ENCODE results near the gene TMIE.
"Not testable (repeated sequence)": the region's sequence is repeated elsewhere in the genome, so short reads cannot be mapped to it uniquely, and the experiment has no call there.

The TMIE gene

DNA sequence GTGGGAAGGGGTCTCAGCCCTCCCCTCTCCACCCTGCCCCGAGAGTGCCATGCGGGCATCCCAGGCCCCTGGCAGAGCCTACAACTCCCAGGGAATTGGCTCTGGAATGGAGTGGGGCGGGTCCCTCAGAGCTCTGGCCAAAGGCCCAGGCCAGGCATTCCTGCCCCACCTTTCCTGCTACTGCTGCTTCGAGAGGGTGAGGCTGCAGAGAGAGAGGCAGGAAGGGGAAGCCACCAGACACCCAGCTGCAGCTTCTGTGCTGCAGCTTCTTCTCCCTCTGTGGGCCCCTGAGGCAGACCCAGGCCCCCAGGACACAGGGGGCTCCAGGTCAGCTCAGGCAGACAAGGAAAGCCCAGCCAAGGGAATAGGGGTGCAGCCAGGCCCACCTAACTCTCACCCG, 10.4 kb upstream of the TMIE start:
- DNase-seq: no peak

DNA sequence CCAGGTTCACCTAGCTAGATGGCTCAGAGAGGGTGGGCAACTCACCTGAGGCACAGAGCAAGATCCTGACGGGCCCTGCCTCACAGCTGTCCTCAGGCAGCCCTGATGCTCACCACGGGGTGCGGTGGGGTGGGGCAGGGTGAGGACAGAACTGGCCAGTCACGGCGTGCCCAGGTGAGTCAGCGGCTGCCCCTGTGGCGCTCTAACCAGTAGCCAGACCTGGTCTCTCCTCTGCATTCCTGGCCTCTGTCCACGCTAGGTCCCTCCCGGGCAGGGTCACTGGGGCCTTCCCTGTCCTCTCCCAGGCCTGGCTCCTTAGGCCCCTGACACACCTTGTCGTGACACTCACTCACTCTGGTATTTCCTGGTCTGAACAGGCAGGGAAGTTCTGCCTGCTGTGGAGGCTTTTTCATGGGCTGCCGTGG, 8.6 kb upstream of the TMIE start:
- DNase-seq: no peak

DNA sequence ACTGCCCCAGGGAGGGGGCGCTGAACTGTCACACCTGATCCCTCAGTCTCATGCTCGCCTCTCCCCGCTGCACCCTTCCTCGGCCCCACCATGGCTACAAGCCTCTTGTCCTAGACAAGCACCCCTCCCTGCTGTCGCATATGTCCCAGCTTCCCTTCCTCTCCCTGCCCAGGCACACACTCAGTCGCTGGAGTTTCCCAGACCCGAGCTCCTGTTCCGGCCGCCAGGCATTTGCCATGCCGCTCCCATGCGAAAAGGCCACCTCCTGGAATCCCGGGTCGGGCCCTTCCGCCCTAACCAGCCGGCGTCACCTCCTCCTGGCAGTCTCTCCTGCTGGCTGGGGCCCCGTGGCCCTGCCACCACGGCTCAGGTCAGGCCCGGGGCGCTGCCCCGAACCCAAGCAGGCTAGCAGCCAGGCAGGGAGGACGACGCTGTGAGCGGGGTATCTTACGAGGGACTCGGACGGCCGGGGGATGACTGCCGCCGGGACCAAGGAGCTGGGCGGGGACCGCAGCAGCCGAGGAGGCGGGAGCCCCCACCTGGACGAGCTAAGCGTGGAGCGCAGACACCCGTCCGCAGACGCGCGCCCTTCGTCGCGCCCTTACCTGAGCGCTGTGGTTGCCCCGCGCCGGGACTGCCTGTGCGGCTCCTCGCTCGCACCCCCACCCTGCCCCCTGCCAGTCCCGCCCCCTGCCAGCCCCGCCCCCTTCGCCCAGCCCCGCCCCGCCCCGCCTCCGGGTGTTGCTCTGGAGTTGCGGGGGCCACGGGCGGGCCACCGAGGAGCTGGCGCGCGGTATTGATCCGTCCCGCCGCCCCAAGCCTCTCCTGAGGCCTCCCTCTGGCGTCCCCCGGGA, 7.9 kb upstream of the TMIE start, which contains the start of gene ALS2CL:
Gene ALS2CL (minus strand): TSS at position 642 of the 854 bp plus-strand sequence. CDS start 4,239 bp downstream, outside the sequence.
- DNase-seq: peak; percentile 71 to 80

GRCh38 chr3:46693892-46694226, 7.3 kb upstream of the TMIE start:
- DNase-seq: peak in 1 of 2 experiments; percentile 72

DNA sequence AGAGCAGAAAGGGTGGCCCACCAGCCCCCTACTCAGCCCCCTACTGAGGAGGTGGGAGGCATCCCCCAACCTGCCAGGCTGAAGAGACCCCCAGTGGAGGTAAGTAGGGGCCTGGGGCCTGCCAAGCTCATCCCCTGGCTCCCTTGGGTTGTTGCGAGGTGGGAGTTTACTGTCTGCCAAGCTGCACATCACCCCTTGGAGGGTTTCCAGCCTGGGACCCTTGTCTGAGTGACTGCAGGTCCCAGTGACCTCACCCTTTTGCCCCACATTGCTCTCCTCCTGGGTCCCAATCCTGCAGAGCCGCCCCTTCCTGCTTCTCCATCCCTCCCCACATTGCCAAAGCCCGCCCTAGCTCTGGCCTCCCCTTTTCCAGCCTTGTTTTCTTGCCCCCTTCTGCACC, 6.7 kb upstream of the TMIE start:
- no peak for DNase-seq

GRCh38 chr3:46695177-46695961, 5.8 kb upstream of the TMIE start:
- peak; percentile 71 to 73 for DNase-seq

DNA sequence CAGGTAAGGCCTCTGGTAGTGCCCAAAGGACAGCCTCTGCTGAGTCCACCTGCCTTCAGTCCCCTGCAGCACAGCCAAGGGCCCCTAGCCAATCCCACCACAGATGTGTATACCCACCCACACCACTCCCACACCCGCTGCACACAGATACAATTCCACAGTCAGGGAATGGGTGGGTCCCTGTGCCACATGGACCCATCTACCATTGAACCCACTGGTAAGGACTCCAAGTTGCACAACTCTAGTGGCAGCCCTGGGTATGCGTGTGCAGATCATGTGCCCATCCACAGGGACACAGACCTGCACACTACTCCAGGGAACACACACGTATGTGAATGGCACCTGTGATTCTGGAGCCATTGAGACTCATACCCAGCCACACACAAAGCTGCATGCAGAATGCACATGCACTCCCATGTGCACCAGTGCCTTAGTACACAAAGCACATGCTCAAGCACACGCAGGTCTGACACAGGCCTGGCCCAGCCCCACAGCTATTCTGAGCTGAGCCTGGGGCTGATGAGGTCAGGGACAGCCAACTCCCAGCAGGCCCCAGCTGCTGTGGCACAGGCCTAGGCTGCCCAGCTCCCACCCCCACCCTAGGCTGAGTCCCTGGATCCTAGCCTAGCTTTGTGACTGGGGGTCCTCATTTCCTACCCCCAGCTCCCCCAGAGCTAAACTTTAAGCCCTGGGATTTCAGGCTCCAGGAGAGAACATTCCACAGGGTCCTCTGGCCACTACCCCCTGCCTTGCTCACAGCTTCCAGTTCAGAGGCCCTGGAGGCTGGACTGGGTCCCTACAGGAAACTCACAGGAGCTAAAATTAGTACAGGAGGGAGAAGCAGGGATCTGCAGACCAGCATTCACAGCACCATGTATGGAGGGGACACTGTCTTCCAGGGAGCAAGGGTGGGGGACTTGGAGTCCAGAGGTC, 5.0 kb upstream of the TMIE start:
- DNase-seq: no peak

GRCh38 chr3:46699676-46700523, 1.3 kb upstream of the TMIE start:
- no peak for DNase-seq

GRCh38 chr3:46700772-46701171, 420 bp upstream of the TMIE start:
- DNase-seq: no peak

- no peak for DNase-seq
Measured at GRCh38 chr3:46702246-46703012, 1.2 kb downstream of the TMIE start.

- DNase-seq: no peak
Measured at GRCh38 chr3:46703013-46703520, 1.9 kb downstream of the TMIE start.

DNA sequence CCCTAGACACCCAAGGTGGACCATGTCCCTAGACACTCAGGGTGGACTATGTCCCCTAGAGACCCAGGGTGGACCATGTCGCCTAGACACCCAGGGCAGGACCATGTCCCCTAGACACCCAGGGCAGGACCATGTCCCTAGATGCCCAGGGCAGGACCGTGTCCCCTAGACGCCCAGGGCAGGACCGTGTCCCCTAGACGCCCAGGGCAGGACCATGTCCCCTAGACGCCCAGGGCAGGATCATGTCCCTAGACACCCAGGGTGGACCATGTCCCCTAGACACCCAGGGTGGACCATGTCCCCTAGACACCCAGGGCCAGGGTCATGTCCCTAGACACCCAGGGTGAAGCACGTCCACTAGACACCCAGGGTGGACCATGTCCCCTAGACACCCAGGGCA, 3.2 kb downstream of the TMIE start:
- not testable (repeated sequence) for DNase-seq

DNA sequence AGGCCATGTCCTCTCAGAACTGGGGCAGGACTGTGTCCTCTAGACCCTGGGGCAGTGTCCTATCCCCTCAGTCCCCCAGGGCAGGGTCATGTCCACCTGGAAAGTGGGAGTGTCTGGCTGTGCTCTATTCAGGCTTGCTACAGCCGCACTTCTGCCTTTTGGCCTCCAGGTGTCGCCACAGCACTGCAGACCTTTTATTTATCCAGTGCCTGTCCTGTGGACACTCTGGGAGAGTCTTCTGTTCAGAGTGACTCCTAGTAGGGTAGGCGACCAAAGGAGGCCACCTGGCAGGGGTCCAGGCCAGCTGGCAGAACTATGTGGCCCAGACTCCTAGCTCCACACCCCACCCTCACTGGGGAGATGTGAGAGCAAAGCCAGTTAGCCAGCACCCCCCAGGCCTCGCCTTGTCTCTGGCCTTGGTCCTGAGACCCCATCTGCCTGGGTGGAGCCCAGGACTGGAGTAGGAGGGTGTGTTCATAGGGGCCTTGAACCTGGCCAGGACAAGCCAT, 3.9 kb downstream of the TMIE start:
- peak; percentile 82 for DNase-seq

- DNase-seq: no peak
Measured at GRCh38 chr3:46705751-46706552, 4.8 kb downstream of the TMIE start.

DNA sequence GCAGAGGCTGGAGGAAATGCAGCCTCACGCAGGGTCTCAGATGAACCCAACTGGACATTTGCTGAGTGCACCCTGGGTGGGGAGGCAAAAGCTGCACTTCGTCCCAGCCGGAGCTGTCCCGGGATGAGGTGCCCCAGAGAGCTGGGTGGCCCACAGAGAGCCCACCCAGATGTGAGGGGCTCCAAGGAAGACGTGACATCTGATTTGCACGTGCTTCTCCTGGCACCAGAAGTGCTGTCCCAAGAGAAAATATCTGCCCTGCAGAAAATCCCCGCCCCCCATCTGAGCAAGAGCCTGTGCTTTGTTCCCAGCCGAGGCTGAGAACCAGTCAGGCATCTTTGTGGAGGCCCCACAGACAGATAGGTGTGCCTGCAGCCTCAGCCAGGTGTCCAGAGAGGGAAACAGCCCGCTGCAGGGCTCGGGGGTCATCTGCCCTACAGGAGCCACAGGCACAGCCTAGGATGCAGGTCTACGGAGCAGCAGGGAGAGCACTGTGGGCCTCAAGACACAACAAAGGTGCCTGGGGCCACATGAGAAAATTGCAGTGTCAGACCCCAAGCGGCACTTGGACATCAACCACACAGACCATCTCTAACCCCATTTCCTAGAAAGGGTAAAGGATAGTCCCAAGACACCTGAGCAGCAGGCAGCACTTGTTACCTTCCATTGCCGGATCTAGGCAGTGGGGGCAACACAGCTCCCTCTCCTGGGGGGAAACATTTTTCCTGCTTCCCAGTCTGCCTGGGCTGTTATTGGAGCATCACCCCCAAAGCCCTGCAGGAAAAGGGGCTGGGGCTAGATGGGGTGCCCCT, 5.8 kb downstream of the TMIE start:
- DNase-seq: no peak

DNA sequence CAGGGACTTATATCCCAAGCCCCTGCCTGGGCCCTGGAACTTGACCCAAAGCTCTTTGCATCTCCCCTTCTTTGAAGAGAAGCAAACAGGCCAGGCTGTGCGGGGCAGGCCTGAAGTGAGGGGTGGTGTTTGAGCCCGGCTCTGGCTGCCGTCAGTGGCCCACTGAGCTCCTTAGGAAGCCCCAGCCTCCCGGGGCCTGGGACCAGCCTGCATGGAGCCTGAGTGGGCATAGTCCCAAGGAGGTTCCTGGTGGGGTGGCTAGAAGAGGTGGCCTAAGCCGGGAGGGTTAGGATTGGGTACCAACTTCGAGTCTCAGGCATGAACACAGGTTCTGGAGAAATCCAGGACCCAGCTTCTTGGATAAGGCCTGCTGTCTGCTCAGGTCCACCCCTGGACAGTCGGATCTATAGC, 6.4 kb downstream of the TMIE start:
- DNase-seq: no peak

DNA sequence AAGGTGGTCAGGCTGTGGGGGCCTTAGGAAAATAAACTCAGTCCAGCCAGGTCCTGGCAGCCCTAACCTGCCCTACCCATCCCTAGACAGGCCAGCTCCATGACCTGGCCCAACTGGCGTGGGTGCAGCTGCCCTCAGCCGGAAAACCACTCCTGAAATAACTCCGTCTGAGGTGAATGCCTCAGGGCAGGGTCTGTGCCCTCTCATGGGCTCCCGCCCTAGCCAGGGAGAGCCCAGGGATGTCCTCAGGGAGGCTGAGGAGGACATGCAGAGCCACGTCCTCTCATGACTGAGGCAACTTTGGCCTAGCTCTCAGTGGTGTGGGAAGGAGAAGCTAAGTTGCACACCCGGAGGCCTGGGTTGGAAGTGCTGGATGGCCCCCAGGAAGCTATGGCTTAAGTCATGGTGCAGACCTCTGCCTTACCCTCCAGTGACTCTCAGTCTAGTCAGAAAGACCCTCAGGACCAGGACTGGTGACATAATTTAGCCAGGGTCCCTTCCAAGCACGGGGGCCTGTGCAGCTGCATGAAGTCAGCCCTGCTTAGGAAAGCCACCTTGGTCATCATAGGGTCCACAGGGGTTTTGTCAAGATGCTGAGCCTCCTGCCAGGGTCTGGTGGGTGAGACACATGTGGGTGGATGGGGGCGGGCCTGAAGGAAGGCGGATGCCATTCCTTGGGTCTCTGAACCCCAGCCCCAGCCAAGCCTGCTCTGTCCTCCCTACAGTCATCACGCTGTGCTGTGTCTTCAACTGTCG, 7.4 kb downstream of the TMIE start:
- DNase-seq: no peak

DNA sequence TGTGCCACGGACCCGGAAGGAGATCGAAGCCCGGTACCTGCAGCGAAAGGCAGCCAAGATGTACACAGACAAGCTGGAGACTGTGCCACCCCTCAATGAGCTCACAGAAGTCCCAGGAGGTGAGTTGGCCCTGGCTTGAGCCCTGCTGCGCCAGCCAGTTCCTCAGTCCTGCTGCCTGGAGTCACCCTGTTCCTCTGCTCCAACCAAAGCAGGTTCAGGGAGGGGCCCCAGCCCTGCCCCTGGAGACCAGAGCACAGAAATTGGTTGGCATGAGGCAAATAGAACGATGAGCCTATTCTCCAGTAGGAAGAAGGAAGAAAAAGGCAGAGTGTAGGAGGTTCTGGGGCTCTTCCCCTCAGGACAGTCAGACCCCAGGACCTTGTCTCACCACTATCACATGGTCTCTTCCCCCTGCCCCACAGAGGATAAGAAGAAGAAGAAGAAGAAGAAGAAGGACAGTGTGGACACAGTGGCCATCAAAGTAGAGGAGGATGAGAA, 8.0 kb downstream of the TMIE start:
- DNase-seq: no peak

All from activated T-cell treated with anti-CD3 and anti-CD28 coated beads, Interleukin-2, amount 50 U/mL, for 48 hours (primary cell).